Stimulated activated CD8-positive, alpha-beta memory T cell treated with anti-CD3 and anti-CD28 coated beads, Interleukin-4, amount 100 ng/mL, for 24 hours (primary cell): ENCODE measurements around the gene CD24.

Experiments used
- DNase-seq: peaks from one replicate; pipeline ENCODE4 v3.0.0-alpha.2; 2020; ENCODE audit warnings: low read depth

CD24 gene

GRCh38 chr6:106967936-106968555 lies 6.5 kb downstream of the CD24 start:
- no peak for DNase-seq

GRCh38 chr6:106966671-106967640 lies 7.6 kb downstream of the CD24 start:
- no peak for DNase-seq

GRCh38 chr6:106966229-106966628 lies 8.3 kb downstream of the CD24 start:
- no peak for DNase-seq

- DNase-seq = no peak
Measured at GRCh38 chr6:106964954-106965353, 9.6 kb downstream of the CD24 start.

- no peak for DNase-seq
Measured at GRCh38 chr6:106964099-106964498, 10.4 kb downstream of the CD24 start.

- no peak for DNase-seq
Measured at GRCh38 chr6:106963544-106963943, 11.0 kb downstream of the CD24 start.

GRCh38 chr6:106961801-106962200 lies 12.7 kb downstream of the CD24 start:
- DNase-seq = no peak

GRCh38 chr6:106961136-106961535 lies 13.4 kb downstream of the CD24 start:
- DNase-seq = no peak

GRCh38 chr6:106959985-106960384 lies 14.5 kb downstream of the CD24 start:
- DNase-seq = no peak

- DNase-seq = no peak
Measured at GRCh38 chr6:106939848-106940247, 34.7 kb downstream of the CD24 start.

GRCh38 chr6:106939208-106939607 lies 35.3 kb downstream of the CD24 start:
- no peak for DNase-seq

GRCh38 chr6:106927531-106928398 lies 46.8 kb downstream of the CD24 start:
- peak; percentile 1 for DNase-seq

- DNase-seq = no peak
Measured at GRCh38 chr6:106925948-106926347, 48.6 kb downstream of the CD24 start.

GRCh38 chr6:106924694-106925523 lies 49.6 kb downstream of the CD24 start:
- no peak for DNase-seq

- no peak for DNase-seq
Measured at GRCh38 chr6:106922626-106923025, 51.9 kb downstream of the CD24 start.
